T-helper 2 cell treated with Interferon-gamma antibody and Interleukin-4, amounts not matched to agents 5 μg/mL and 100 μg/mL, for 36 hours (primary cell): ENCODE results near the gene CACYBP.

ENCODE experiments used
- DNase-seq: peaks from one replicate; pipeline ENCODE4 v3.0.0; 2021; ENCODE audit warnings: low spot score
- H3K27ac Mint-ChIP-seq: one replicate; pipeline ENCODE4 v1.8.0; 2021; ENCODE audit warnings: mild to moderate bottlenecking, mixed read lengths
- H3K27me3 Mint-ChIP-seq: one replicate; pipeline ENCODE4 v1.8.0; 2021; ENCODE audit warnings: low read depth, mixed read lengths
- H3K36me3 Mint-ChIP-seq: one replicate; pipeline ENCODE4 v1.8.0; 2021; ENCODE audit warnings: low read depth, mixed read lengths
- H3K4me1 Mint-ChIP-seq: one replicate; pipeline ENCODE4 v1.8.0; 2021; ENCODE audit warnings: low read depth, mixed read lengths
- H3K4me3 Mint-ChIP-seq: one replicate; pipeline ENCODE4 v1.8.0; 2022; ENCODE audit warnings: mild to moderate bottlenecking, moderate library complexity, mixed read lengths
- H3K9me3 Mint-ChIP-seq: one replicate; pipeline ENCODE4 v1.8.0; 2021; ENCODE audit warnings: mixed read lengths

Gene CACYBP

GRCh38 chr1:174965362-174966007 is 34.3 kb upstream of the CACYBP start:
- H3K27me3 Mint-ChIP-seq, result no peaks in the 10 kb centered on the region
- DNase-seq, result peak; percentile 9

DNA sequence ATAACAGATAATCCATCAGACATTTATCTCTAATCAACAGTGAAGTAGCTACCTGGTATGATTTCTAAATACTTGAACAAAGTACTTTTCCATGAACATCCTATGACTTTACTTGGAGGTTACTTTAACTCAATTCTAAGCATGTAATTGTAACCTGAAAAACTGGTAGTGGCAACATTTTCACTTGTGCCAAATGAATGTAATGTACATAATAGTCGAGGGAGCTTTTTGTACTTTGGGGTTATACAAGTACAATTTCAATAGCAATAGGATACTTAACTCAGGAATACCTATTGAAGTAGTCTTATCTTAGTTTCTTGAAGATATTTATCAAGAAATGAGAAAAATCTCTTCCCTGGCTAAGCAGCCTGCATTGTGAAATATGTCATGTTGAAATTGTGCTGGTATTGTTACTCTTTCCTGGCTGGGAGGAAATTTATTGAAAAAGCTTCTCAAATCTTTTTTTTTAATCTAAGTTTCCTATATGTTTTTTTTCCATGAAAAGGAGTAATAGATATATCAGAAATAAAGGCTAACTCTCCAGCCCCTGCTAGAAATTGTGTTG is 33.7 kb upstream of the CACYBP start:
- Mint-ChIP-seq H3K27ac (peak overlapping the region; percentile 89), H3K9me3 (no peaks in the 10 kb centered on the region), H3K4me3 (peak overlapping the region; percentile 87), H3K36me3 (peaks cover 7% of the 10 kb centered on the region), H3K4me1 (peaks cover 62% of the 10 kb centered on the region), H3K27me3 (no peaks in the 10 kb centered on the region)
- DNase-seq, result no peak

More at GRCh38 chr1:174965362-174966007, 34.3 kb upstream of the CACYBP start:
- Mint-ChIP-seq H3K9me3 (no peaks in the 10 kb centered on the region), H3K27ac (peak overlapping the region; percentile 89), H3K36me3 (peaks cover 7% of the 10 kb centered on the region), H3K4me3 (peak overlapping the region; percentile 87), H3K4me1 (peaks cover 60% of the 10 kb centered on the region)

DNA sequence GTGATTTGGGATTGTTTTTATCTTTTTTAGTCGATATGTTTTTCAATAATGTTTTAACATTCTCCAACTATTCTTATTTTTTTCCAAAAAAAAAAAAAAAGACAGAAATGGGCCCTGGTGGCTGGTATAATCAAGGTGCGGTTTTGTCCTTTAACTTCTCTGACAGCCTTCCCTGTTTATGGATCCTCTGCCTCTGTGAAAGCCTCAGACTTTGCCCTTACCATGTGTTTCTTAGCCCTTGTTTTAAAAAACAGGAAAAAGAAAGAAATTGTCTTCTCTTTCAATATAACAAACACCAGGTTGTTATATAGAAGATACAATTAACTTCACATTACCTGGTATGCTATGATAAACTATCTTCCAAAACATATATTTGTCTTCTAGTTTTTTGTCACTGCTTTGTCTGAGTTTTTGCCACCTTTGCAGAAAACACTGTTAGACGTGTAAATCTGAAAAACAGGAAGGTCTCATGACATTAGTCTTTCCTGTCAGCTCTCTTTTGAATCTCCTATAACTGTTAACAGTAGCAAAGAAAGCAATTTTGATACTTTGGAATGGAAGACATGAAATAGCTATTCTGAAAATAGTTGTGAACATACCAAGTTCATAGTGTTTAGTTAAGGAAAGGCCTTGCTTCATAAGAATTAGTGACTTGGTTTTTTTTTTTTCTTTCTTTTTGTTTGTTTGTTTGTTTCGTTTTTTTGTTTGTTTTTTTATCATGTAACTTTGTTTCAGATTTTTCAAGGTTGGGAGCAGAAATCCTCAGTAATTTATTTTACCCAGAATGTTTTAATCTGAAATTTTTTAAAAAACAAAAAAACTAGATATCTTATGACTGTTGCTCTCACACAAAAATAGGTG is 31.7 kb upstream of the CACYBP start:
- no peaks in the 10 kb centered on the region for H3K9me3 Mint-ChIP-seq
- H3K36me3 Mint-ChIP-seq, result peaks cover 15% of the 10 kb centered on the region
- DNase-seq, result no peak
- H3K4me1 Mint-ChIP-seq, result peaks cover 72% of the 10 kb centered on the region
- H3K4me3 Mint-ChIP-seq, result peak overlapping the region; percentile 74
- H3K27ac Mint-ChIP-seq, result peak overlapping the region; percentile 90
- H3K27me3 Mint-ChIP-seq, result no peaks in the 10 kb centered on the region

GRCh38 chr1:174968750-174969244 is 30.9 kb upstream of the CACYBP start:
- Mint-ChIP-seq H3K4me3 (peak overlapping the region; percentile 74), H3K4me1 (peaks cover 65% of the 10 kb centered on the region), H3K36me3 (peaks cover 17% of the 10 kb centered on the region), H3K27ac (peak overlapping the region; percentile 90), H3K9me3 (no peaks in the 10 kb centered on the region), H3K27me3 (no peaks in the 10 kb centered on the region)
- DNase-seq, result peak; percentile 48

- Mint-ChIP-seq H3K27me3 (no peaks in the 10 kb centered on the region), H3K4me1 (peaks cover 58% of the 10 kb centered on the region), H3K36me3 (peaks cover 24% of the 10 kb centered on the region), H3K9me3 (no peaks in the 10 kb centered on the region), H3K27ac (peak overlapping the region; percentile 40), H3K4me3 (peak overlapping the region; percentile 74)
- DNase-seq, result peak; percentile 33
Measured at GRCh38 chr1:174969977-174970376, 29.8 kb upstream of the CACYBP start.

DNA sequence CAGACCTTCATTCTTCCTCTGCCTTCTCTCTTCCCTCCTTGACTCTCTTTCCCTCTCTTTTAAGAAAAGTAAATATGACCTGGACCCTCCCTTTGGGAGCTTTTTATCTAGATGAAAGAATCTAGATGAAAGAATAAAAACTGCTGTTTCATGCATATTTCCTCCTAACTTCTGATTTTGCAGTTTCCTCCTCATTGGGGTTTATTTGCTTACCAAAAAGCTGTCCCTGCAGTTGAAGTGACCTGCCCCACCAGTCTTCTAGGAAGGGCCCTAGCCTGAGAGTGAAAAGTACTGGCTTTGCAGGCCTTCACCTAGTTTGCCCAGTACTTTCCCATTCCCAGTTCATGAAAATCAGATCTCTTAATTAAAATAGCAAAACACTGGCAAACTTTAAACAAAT is 28.3 kb upstream of the CACYBP start:
- H3K4me3 Mint-ChIP-seq, result peak overlapping the region; percentile 54

GRCh38 chr1:174971902-174972301 is 27.8 kb upstream of the CACYBP start:
- Mint-ChIP-seq H3K36me3 (peaks cover 41% of the 10 kb centered on the region), H3K9me3 (no peaks in the 10 kb centered on the region), H3K27me3 (no peaks in the 10 kb centered on the region), H3K4me3 (peak overlapping the region; percentile 54), H3K27ac (peak overlapping the region; percentile 20), H3K4me1 (peaks cover 48% of the 10 kb centered on the region)
- DNase-seq, result no peak

More for the DNA sequence above, 28.3 kb upstream of the CACYBP start:
- peak overlapping the region; percentile 7 for H3K27ac Mint-ChIP-seq
- no peak for DNase-seq
- peaks cover 48% of the 10 kb centered on the region for H3K4me1 Mint-ChIP-seq
- no peaks in the 10 kb centered on the region for H3K27me3 Mint-ChIP-seq
- H3K9me3 Mint-ChIP-seq, result no peaks in the 10 kb centered on the region
- H3K36me3 Mint-ChIP-seq, result peaks cover 38% of the 10 kb centered on the region

DNA sequence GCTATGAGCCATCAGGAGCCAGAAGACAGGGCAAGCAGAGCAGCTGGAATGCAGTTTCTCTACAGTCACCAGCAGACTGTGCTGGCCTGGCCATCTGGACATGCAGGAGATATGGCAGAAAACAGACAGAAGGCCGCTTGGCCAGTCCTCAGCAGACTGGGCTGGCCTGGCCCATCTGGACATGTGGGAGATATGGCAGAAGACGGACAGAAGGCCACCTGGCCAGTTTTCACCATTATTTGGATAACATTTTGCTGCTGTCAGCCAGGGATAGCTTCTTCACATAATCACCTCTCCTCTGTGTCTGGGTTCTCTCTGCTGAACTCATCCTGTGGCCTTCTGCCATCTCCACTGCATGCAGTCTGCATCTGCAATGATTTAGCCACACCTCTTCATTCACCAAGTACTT is 25.0 kb upstream of the CACYBP start:
- Mint-ChIP-seq H3K4me1 (peaks cover 39% of the 10 kb centered on the region), H3K4me3 (no peak overlapping the region), H3K36me3 (peaks cover 50% of the 10 kb centered on the region), H3K9me3 (no peaks in the 10 kb centered on the region), H3K27ac (no peak overlapping the region), H3K27me3 (no peaks in the 10 kb centered on the region)
- no peak for DNase-seq

GRCh38 chr1:174975764-174976163 is 24.0 kb upstream of the CACYBP start:
- Mint-ChIP-seq H3K27ac (no peak overlapping the region), H3K4me3 (no peak overlapping the region), H3K9me3 (no peaks in the 10 kb centered on the region), H3K27me3 (no peaks in the 10 kb centered on the region), H3K36me3 (peaks cover 52% of the 10 kb centered on the region), H3K4me1 (peaks cover 34% of the 10 kb centered on the region)
- no peak for DNase-seq

DNA sequence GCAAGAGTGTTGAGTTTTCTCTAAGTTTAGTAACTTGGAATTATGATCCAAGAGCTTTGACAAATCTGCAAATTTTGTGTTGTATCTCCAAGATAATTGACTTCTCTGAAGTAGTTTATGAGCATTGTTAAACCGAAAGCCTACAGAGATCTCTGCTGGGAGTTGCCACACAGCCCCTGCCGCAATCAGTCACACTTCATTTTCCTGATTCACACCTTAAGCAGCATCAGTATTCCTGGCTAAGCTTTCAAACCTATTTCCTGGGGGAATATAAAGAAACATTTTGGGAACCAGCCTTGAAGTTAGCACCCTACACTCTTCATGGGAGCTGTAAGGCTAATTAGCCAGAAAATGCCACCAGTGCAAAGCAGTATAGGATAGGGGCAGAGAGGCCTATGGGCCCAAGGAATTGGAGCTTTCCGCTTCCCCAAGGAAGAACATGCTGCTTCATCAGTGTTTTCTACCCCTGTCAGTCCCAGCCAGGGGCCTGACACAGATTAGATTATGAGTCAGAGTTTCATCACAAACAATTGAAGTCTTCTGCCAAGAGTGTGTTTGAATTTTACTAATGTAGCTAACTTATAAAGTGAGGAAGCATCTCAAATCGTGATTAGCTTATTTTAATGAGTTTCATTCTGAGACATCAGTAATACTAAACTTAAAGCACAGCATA is 23.2 kb upstream of the CACYBP start:
- Mint-ChIP-seq H3K4me1 (peaks cover 30% of the 10 kb centered on the region), H3K27ac (peak overlapping the region; percentile 47), H3K9me3 (no peaks in the 10 kb centered on the region), H3K27me3 (no peaks in the 10 kb centered on the region), H3K4me3 (no peak overlapping the region), H3K36me3 (peaks cover 55% of the 10 kb centered on the region)
- DNase-seq, result no peak

GRCh38 chr1:174982971-174983689 is 16.6 kb upstream of the CACYBP start:
- no peaks in the 10 kb centered on the region for H3K27me3 Mint-ChIP-seq
- H3K27ac Mint-ChIP-seq, result no peak overlapping the region
- H3K4me1 Mint-ChIP-seq, result peaks cover 8% of the 10 kb centered on the region
- peaks cover 42% of the 10 kb centered on the region for H3K36me3 Mint-ChIP-seq
- H3K4me3 Mint-ChIP-seq, result no peak overlapping the region
- DNase-seq, result no peak
- peaks cover 5% of the 10 kb centered on the region for H3K9me3 Mint-ChIP-seq

GRCh38 chr1:174984952-174985351 is 14.8 kb upstream of the CACYBP start:
- Mint-ChIP-seq H3K4me1 (peaks cover 18% of the 10 kb centered on the region), H3K27me3 (no peaks in the 10 kb centered on the region), H3K9me3 (peaks cover 5% of the 10 kb centered on the region), H3K27ac (no peak overlapping the region), H3K4me3 (no peak overlapping the region), H3K36me3 (peaks cover 52% of the 10 kb centered on the region)
- no peak for DNase-seq

DNA sequence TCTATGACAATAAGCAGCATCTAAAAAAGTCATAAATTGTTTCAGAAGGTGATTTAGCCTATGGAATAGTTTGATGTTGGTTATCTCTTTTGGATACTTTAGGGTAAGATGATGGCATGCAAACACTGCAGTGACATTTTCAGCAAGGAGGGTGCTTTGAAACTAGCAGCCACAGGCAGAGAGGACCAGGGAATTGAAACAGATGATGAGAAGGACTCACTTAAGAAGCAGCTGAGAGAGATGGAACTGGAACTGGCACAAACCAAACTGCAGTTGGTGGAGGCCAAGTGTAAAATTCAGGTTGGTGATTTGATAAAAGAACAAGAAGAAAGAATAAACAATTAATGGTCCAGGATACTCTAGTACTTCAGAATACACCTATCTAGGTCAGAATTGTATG is 11.2 kb upstream of the CACYBP start:
- no peak overlapping the region for H3K27ac Mint-ChIP-seq
- no peak overlapping the region for H3K4me3 Mint-ChIP-seq
- H3K4me1 Mint-ChIP-seq, result peaks cover 22% of the 10 kb centered on the region
- DNase-seq, result no peak
- H3K9me3 Mint-ChIP-seq, result no peaks in the 10 kb centered on the region
- peaks cover 36% of the 10 kb centered on the region for H3K36me3 Mint-ChIP-seq
- no peaks in the 10 kb centered on the region for H3K27me3 Mint-ChIP-seq
